Bronchial epithelial cell (primary cell): ENCODE data around the gene USP22. TPM values are rescaled to one million over a fixed set of nuclear protein-coding genes. Genes with fewer than 3 reads are reported as not detected.

Experiments used
- DNase-seq: peaks from one replicate; pipeline ENCODE4 v3.0.0-alpha.2; 2010; ENCODE audit warnings: low read depth
- FAIRE-seq: peaks from 2 replicates; lab custom pipeline; 2011; peaks lifted over from hg19 to GRCh38; lab: Jason Lieb, UNC
- H3K27me3 ChIP-seq: 2 replicates; pipeline ENCODE4 v1.5.1; 2011; ENCODE audit warnings: low read length; ENCODE audit not compliant: control insufficient read depth, insufficient read depth
- H3K36me3 ChIP-seq: 2 replicates; pipeline ENCODE4 v1.5.1; 2011; ENCODE audit warnings: low read length; ENCODE audit not compliant: control insufficient read depth, insufficient read depth
- H3K4me3 ChIP-seq: 2 replicates; pipeline ENCODE4 v1.5.1; 2011; ENCODE audit warnings: mild to moderate bottlenecking, low read depth, low read length, control low read depth
- CTCF ChIP-seq: IDR thresholded peaks from 2 replicates; pipeline ENCODE4 v1.5.1; 2011; ENCODE audit warnings: mild to moderate bottlenecking, moderate library complexity, low read length, control low read depth, inconsistent platforms; ENCODE audit not compliant: insufficient read depth, severe bottlenecking
- total RNA-seq: library from RNA; depleted of rRNA; stranded (reverse); fragments of >200 nt; gene quantifications from 2 replicates; pipeline ENCODE4 v1.2.1, GENCODE V29; 2014

USP22 gene
- total RNA-seq, 1 donor from 2014 or later: 165 TPM

- no peak for DNase-seq
- no peak for TF ChIP-seq CTCF
- FAIRE-seq: no peak
- Histone ChIP-seq H3K36me3 (peaks cover 53% of the 10 kb centered on the region), H3K27me3 (no peaks in the 10 kb centered on the region), H3K4me3 (no peak overlapping the region)
Measured at GRCh38 chr17:21008992-21009671, 33.7 kb downstream of the USP22 start.

- no peak for DNase-seq
- TF ChIP-seq CTCF: no peak
- peaks cover 57% of the 10 kb centered on the region for H3K36me3 ChIP-seq
Measured at GRCh38 chr17:21008160-21008915, 34.5 kb downstream of the USP22 start.

DNA sequence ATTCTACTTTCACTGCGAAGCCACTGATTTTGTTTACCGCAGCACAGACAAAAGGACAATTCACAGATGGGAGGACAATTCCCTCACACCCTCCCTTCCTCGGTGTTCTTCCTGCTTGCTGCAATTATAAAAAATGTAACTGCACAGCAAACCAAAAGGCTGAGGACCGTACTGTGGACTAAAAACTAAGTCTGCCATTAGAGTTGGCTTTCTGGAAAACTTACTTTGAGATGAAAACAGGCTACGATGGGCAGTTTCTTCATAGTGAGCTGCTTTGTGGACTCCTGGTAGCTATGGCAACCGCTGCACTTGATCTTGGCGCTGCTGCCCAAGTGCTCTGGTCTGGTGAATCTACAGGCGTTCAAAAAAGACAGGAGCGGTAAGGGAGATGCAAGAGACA, 35.2 kb downstream of the USP22 start:
- H3K4me3 ChIP-seq: no peak overlapping the region
- TF ChIP-seq CTCF: no peak
- H3K36me3 ChIP-seq: peaks cover 57% of the 10 kb centered on the region
- no peaks in the 10 kb centered on the region for H3K27me3 ChIP-seq
- no peak for FAIRE-seq
- DNase-seq: no peak

More at GRCh38 chr17:21008160-21008915, 34.5 kb downstream of the USP22 start:
- FAIRE-seq: no peak
- H3K27me3 ChIP-seq: no peaks in the 10 kb centered on the region
- H3K4me3 ChIP-seq: no peak overlapping the region

DNA sequence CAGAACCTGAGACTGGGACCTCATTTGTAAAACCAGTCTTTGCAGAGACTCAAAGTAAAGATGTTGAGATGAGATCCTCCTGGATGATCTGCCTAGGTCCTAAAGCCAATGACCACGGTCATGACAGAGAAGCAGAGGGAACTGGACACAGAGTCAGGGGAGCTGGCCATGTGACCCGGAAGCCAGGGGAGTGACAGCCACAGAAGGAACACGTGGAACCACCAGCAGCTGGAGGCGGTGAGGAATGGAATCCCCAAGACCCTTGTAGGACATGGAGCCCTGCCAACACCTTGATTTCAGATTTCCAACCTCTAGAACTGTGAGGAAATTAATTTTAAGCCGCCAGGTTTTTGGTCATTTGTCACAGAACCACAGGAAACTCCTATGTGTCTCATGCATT, 37.0 kb downstream of the USP22 start:
- DNase-seq (no peak), FAIRE-seq (no peak)
- no peak for TF ChIP-seq CTCF
- Histone ChIP-seq H3K27me3 (no peaks in the 10 kb centered on the region), H3K4me3 (no peak overlapping the region), H3K36me3 (peaks cover 54% of the 10 kb centered on the region)

- FAIRE-seq: peak; percentile 86
- Histone ChIP-seq H3K27me3 (no peaks in the 10 kb centered on the region), H3K36me3 (peaks cover 55% of the 10 kb centered on the region), H3K4me3 (no peak overlapping the region)
- TF ChIP-seq CTCF: no peak
- DNase-seq: no peak
Measured at GRCh38 chr17:21005367-21005766, 37.4 kb downstream of the USP22 start.
